ENCODE data around the gene KBTBD12. TPM values are rescaled to one million over a fixed set of nuclear protein-coding genes. Genes with fewer than 3 reads are reported as not detected.

KBTBD12 gene
- total and polyA plus RNA-seq, 10 of the 15 experiments (the other 5 are each of a cell fraction or from before 2014, with no cell fraction given) = 0.01 to 0.11 TPM; not detected in 8

- TF ChIP-seq BCLAF1 (IDR thresholded peaks at IDR 0.05) = no peak
- no peak for TF ChIP-seq YBX1 (IDR thresholded peaks at IDR 0.05)
- no peak for TF ChIP-seq RELA (IDR thresholded peaks at IDR 0.05; ENCODE audit: borderline replicate concordance, partially characterized antibody)
These were observed 95.2 kb downstream of the KBTBD12 start (continued) for GRCh38 chr3:128009952-128010846.

GRCh38 chr3:128011140-128011539, 96.1 kb downstream of the KBTBD12 start:
- Histone ChIP-seq H3K79me2 (ENCODE audit: control insufficient read depth, insufficient read depth, low read length) (no peaks in the 10 kb centered on the region), H2AFZ (ENCODE audit: control insufficient read depth, low read depth, low read length) (peak overlapping the region; percentile 51), H3K27me3 (replicated peaks in 1 of 2; ENCODE audit: control insufficient read depth in 2 of 2, insufficient read depth in 2 of 2, low read length in 1 of 2) (no peaks in the 10 kb centered on the region), H3K4me3 (no peak overlapping the region), H4K20me1 (ENCODE audit: control insufficient read depth, insufficient read depth) (no peaks in the 10 kb centered on the region), H3K27ac (ENCODE audit: control insufficient read depth, insufficient read depth) (no peak overlapping the region), H3K4me2 (ENCODE audit: control insufficient read depth, insufficient read depth) (no peak overlapping the region), H3K36me3 (ENCODE audit: control insufficient read depth in 2 of 2, insufficient read depth in 2 of 2, low read length in 1 of 2) (no peaks in the 10 kb centered on the region), H3K4me1 (ENCODE audit: control insufficient read depth, insufficient read depth, low read length) (no peaks in the 10 kb centered on the region), H3K9ac (ENCODE audit: control insufficient read depth, insufficient read depth, low read length) (no peak overlapping the region), H3K9me3 (replicated peaks; ENCODE audit: control insufficient read depth, insufficient read depth, low read length) (no peaks in the 10 kb centered on the region)
- DNase-seq (ENCODE audit: low read depth, low spot score) (no peak), FAIRE-seq (no peak), ATAC-seq (peak; percentile 41; the same call in 2 of the 3 replicates)
- CTCF ChIA-PET = interaction anchor here (1.7 kb wide), 1 partner anchor 122 kb away, joined by 3 read pairs; no protein-coding TSS in a partner anchor
- intact Hi-C loops (cut with micrococcal nuclease; ENCODE audit: unreplicated experiment) (no loop called here), in situ Hi-C loops (cut with MboI) (no loop called here)
- WGBS (ENCODE audit: insufficient coverage, insufficient replicate concordance, low lambda C conversion rate, missing lambda C conversion rate) = 22% methylated on average over 12 of the region's 12 CpGs
- POLR2A ChIA-PET = no interaction called here
- RAD21 ChIA-PET (ENCODE audit: unreplicated experiment) = no interaction called here
- TF ChIP-seq SMC3 (IDR thresholded peaks at IDR 0.05; ENCODE audit: borderline replicate concordance, low read length) (peak; percentile 32; the same call in 1 of the 2 replicates), BCL3 (IDR thresholded peaks at IDR 0.05; ENCODE audit: borderline replicate concordance, insufficient read depth, low read depth, low read length, poor library complexity, severe bottlenecking) (no peak), NBN (IDR thresholded peaks at IDR 0.05) (no peak), ASH2L (IDR thresholded peaks at IDR 0.05; ENCODE audit: borderline replicate concordance, low read depth) (no peak), SPI1 (IDR thresholded peaks at IDR 0.05; ENCODE audit: borderline replicate concordance, insufficient read depth, low read depth, low read length) (no peak), RAD21 (IDR thresholded peaks at IDR 0.05; ENCODE audit: insufficient read depth, low read depth, low read length) (peak; percentile 27; the same call in 1 of the 2 replicates), CTCF (IDR thresholded peaks at IDR 0.05 in 2 of 3, conservative IDR thresholded peaks at IDR 0.05 in 1 of 3; ENCODE audit: control insufficient read depth in 2 of 3, extremely low read depth in 1 of 3, insufficient read depth in 1 of 3, low read depth in 3 of 3, low read length in 3 of 3) (peak; percentile 28 to 40 (median 34); a peak in 5 of 6 replicates), HDAC2 (IDR thresholded peaks at IDR 0.05) (no peak), CHD2 (IDR thresholded peaks at IDR 0.05; ENCODE audit: borderline replicate concordance, low read depth, low read length) (no peak), ATF3 (IDR thresholded peaks at IDR 0.05; ENCODE audit: borderline replicate concordance, extremely low read depth, low read depth, low read length) (no peak)
- SMC1A ChIA-PET (ENCODE audit: uncharacterized antibody, unreplicated experiment) = no interaction called here
- no TSS peak for BruUV-seq (replicated peaks)

Data from GM12878 (cell line).